Activated CD8-positive, alpha-beta memory T cell treated with anti-CD3 and anti-CD28 coated beads, Interleukin-2, amount 50 U/mL, for 1 hour (primary cell): ENCODE results near the gene FLT1.

ENCODE experiments used
- DNase-seq: peaks from one replicate; pipeline ENCODE4 v3.0.0-alpha.2; 2020; ENCODE audit errors: extremely low read depth

Gene FLT1

GRCh38 chr13:28387740-28388501, 107.0 kb downstream of the FLT1 start:
- no peak for DNase-seq

- no peak for DNase-seq
Measured at GRCh38 chr13:28385362-28385761, 109.6 kb downstream of the FLT1 start.

- no peak for DNase-seq
Measured at GRCh38 chr13:28384789-28385188, 110.1 kb downstream of the FLT1 start.

- DNase-seq: no peak
Measured at GRCh38 chr13:28380319-28380718, 114.6 kb downstream of the FLT1 start.

- no peak for DNase-seq
Measured at GRCh38 chr13:28379371-28380083, 115.4 kb downstream of the FLT1 start.

- DNase-seq: no peak
Measured at GRCh38 chr13:28376604-28377003, 118.3 kb downstream of the FLT1 start.

- no peak for DNase-seq
Measured at GRCh38 chr13:28375250-28375930, 119.5 kb downstream of the FLT1 start.

DNA sequence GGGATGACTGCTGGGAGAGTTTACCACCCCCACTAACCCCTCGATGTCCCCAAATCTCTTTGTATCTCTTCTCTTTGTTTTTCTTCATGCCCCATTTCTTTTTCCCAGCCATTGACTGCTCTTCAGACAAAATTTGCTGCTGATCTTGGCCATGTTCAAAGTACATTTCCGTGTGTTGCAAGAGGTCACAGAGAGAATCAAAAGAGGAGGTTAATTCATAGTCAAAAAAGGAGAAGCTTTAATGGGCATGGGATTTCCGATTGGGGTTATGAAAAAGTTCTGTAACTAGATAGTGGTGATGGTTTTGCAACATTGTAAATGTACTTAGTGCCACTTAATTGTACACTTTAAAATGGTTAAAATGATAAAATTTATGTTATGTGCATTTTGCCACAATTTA, 121.1 kb downstream of the FLT1 start:
- DNase-seq: no peak

DNA sequence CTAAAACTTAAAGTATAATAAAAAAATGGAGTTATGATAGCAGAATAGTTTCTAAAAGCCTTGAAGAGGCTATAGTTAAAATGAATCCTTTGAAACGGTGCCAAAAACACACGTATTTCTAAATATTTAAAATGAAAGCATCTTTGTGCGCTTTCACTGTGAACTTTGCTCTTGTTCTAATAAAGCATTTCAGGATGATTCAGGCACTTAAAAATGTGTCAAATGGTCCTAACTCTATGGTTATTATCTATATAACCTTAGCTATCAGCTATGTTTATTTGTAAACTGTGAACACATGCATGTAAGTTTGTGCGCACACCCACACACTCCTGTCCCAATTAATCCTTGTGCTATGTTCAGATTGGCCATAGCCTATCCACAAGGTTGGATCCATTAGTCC, 124.5 kb downstream of the FLT1 start:
- no peak for DNase-seq

DNA sequence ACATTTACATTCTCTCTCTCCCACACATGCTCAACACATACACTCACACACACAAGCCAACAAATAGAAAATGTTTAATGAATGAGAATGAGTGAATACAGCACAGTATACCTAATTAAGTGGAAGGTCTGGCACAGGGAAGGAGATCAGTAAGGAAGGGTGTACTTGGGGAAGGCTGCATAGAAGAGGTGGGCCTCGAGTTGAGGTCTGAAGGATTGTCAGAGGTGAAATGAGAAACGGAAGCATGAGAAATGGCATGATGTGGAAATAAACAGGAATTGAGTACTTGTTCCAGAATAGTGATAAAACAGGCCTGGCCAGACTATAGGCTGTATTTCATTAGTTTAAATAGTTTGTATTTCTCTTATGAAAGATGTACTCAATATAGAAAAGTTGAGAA, 136.2 kb downstream of the FLT1 start:
- DNase-seq: no peak

DNA sequence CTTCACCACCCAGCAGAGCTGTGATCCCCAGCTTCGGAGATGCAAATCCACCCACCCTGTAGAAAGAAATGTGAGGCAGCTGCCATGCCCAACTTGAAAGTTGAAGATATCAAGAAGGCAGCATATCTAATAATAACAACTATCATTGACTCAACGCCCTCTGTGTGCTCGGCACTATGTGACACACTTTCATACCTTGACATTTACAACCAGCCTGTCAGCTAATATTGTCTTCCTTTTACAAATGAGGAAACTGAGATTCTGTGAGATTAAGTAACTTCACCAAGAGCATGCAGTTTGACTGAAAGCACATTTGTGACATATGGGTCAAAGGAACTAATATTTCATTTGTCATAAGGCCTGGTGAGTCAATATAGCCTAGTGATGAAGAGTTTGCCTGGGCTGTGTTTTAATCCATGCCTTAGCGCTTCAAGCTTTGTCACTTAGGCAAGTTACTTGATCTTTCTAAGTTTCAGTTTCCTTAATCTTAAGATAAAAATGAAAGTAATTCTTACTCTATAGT, 137.0 kb downstream of the FLT1 start:
- DNase-seq: no peak

DNA sequence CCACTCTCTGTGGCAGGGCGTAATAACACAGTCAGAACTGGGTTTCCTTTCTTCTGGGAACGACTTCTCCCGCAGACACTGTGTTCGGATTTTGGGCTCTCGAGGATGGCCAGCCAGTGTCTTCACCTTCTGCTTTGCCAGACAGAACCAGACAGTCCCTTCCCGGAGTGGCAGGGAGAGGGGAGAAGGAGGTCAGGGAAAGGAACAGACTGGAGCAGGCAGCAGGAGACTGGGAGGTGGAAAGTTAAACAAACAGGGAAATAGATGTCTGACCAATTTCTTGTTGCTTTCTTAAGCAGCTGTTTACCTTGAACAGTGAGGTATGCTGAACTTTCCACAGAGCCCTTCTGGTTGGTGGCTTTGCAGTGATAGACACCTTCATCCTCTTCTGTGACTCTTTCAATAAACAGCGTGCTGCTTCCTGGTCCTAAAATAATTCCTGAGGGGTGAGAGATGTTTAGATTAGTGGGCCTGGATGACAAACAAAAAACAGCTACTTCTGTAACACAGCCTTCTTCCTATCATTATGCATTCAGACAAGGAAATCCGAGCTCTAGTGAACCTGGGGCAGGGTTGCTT, 137.6 kb downstream of the FLT1 start:
- no peak for DNase-seq

- DNase-seq: no peak
Measured at GRCh38 chr13:28356561-28357021, 138.3 kb downstream of the FLT1 start.

DNA sequence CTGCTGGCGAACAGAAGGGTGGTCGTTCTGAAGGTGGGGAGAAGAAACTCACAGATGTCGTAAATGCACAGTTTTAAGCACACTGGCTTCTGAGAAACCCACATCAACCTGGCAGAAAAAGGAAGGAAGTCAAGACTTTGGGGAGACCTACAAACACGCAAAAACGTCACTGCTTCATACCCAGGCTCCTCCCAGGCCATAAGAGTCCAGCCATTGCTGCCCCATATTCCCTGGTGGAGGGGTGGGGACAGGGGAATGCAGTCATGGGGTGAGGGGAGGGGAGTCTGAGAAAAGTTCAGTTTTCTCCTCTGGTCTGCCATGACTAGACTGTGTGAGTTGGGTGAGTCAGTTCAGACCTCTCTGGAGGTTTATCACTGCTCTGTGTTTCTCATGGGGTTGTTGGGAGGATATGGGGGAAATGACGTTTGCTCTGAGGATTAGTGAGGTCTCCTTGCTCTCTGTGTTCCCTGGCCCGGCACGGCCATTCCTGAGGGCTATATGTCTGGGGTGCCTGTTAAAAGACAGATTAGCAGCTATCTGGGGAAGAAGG, 139.0 kb downstream of the FLT1 start:
- DNase-seq: no peak

GRCh38 chr13:28355046-28355821, 139.7 kb downstream of the FLT1 start:
- DNase-seq: no peak

- DNase-seq: no peak
Measured at GRCh38 chr13:28353679-28354078, 141.2 kb downstream of the FLT1 start.

GRCh38 chr13:28349907-28350654, 144.8 kb downstream of the FLT1 start:
- DNase-seq: no peak

GRCh38 chr13:28349371-28349770, 145.6 kb downstream of the FLT1 start:
- DNase-seq: no peak

DNA sequence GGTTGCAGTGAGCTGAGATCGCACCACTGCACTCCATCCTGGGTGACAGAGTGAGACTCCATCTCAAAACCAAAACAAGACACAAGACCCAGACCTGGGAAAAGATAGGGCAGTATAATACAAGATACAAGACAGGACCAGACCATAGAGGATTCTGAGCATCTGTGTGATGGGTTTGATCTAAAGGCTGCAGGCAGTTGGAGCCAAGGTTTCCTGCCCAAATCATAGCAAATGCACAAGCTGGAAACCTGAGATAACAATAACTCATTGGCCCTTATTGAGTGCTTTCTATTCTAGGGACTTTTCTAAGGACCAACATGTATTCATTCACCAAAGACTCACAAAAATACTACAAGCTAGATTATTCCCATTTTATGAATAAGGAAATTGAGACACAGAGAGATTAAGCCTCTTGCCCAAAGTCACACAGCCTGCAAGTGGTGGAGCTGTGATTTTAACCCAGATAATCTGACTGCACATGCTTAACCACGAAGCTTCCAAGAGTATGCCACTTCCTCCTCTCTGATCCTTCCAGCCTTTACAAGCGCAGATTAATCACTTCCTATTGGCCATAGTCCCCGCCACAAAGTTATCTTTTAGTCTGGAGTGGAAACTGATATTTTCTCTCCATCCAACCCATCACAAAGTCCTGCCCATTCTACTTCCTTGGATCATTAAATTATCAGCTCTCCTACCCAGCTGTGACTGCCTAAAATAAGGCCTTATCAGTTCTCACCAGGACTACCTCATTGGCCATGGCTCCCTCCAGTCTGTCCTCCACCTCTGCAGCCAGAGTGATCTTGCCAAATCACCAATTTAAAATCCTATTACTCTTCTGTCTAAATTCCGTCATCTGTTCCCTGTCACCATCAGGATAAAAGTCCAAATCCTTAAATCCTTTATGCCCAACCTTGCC, 147.2 kb downstream of the FLT1 start:
- DNase-seq: no peak
